HG03432 (cell line): ENCODE results near the gene GTF2A1L.

Experiments used
- ATAC-seq: cut with Tn5 transposase; IDR thresholded peaks from one replicate; pipeline ENCODE4 v1.9.1; 2021; ENCODE audit warnings: mild to moderate bottlenecking, moderate library complexity; ENCODE audit not compliant: unreplicated experiment

The GTF2A1L gene

DNA sequence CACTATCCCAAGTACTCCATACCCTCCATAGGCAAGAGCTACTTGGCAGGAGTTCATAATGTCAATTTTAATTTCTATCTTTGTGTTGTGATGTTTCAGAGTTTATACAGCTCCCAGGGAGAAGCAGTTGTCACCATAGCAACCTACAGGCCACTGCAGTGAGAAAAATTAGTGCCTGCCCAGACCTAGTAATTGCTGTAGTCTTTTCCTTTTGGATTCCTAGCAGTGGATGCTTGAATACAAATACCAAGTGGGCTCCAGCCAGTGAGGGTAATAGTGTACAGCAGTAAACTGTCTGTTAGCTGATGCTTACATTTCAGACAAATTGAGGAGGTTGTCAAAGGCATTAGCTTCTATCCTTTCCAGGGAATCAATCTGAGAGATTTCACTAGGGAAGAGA lies 111.2 kb downstream of the GTF2A1L start:
- no peak for ATAC-seq
